HG02759 (cell line): ENCODE data around the gene MTUS2.

Experiments used
- ATAC-seq: cut with Tn5 transposase; IDR thresholded peaks from one replicate; pipeline ENCODE4 v1.9.1; 2021; ENCODE audit warnings: mild to moderate bottlenecking, moderate library complexity; ENCODE audit not compliant: unreplicated experiment

Gene MTUS2

GRCh38 chr13:29515372-29515771, 695.2 kb downstream of the MTUS2 start:
- no peak for ATAC-seq

- no peak for ATAC-seq
Observed at GRCh38 chr13:29516012-29516411, 695.9 kb downstream of the MTUS2 start.

GRCh38 chr13:29516880-29517279, 696.7 kb downstream of the MTUS2 start:
- no peak for ATAC-seq

DNA sequence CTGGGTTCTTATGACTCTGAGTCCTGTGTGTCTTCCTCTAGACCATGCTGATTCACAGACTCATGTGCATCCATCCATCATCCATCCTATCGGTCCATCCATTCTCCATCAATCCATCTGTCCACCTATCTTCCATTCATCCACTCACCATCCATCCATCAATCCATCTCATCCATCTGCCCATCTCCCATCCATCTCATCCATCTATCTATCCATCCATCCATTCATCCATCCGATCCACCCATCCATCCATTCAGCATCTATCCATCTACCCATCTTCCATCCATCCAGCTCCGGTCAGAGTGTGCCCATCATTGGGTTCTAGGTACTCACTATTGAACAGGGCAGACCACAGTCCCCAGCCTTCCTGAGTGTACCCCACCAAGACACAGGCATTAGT, 699.8 kb downstream of the MTUS2 start:
- ATAC-seq: no peak

DNA sequence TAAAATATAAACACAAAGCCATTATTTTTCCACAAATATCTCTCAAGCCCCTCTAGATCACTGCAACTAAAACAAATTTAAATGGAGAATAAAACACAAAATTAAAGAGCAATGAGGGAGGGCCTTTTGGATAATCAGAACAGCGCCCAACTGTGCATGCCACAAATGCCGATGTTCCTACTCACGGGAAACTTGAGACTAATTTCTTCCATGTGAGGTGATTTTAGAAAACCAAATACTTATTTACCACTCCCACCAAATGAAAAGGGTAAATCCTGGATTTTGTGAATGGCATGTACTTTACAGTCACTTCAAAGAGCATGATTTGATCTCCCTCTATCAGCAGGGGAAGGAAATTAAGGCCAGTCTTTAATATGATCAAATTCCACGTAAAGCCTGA, 700.5 kb downstream of the MTUS2 start:
- ATAC-seq: no peak

- no peak for ATAC-seq
Observed at GRCh38 chr13:29521336-29521735, 701.2 kb downstream of the MTUS2 start.

GRCh38 chr13:29522044-29522685, 702.0 kb downstream of the MTUS2 start:
- ATAC-seq: no peak

- no peak for ATAC-seq
Observed at GRCh38 chr13:29523199-29523961, 703.2 kb downstream of the MTUS2 start.

DNA sequence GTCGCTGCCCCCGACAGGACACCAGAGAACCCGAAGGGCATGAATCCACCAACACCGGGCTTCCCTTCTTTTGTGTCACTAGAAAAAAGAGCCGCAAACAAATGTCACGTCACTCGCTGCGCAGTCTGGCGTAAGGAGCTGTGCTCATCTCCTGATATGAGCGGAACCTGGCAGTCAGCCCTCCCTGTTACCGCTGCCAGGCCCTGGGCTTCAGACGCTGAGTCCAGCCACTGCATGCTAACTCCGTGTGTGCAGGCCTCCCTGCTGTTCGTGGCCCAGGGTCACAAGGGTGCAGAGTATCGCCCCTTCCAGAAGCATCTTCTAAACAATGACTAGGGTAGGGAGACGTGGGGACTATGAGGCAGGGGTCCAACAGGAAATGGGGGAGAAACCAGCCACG, 704.0 kb downstream of the MTUS2 start:
- no peak for ATAC-seq

DNA sequence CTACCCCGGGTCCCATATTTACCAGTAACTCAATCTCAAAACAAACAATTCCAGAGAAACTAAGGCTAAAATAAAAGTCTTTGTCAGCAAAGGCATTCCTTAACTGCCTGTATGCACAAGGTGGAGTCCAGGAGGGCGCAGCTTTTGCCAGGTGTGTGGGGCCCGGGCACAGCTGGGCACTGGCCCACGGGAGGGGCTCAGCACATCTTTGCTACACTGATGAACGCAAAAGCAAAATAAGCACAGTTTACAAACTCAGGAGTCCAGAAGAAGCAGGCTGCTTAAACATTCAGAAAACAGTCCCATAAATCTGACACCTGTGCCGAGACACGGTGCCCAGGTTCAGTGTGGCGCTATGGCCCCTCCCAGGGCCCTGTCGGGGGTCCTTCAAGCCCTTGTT, 704.5 kb downstream of the MTUS2 start:
- ATAC-seq: no peak

- no peak for ATAC-seq
Observed at GRCh38 chr13:29525757-29526156, 705.6 kb downstream of the MTUS2 start.

- ATAC-seq: no peak
Observed at GRCh38 chr13:29526741-29527140, 706.6 kb downstream of the MTUS2 start.

- no peak for ATAC-seq
Observed at GRCh38 chr13:29527511-29527910, 707.4 kb downstream of the MTUS2 start.

DNA sequence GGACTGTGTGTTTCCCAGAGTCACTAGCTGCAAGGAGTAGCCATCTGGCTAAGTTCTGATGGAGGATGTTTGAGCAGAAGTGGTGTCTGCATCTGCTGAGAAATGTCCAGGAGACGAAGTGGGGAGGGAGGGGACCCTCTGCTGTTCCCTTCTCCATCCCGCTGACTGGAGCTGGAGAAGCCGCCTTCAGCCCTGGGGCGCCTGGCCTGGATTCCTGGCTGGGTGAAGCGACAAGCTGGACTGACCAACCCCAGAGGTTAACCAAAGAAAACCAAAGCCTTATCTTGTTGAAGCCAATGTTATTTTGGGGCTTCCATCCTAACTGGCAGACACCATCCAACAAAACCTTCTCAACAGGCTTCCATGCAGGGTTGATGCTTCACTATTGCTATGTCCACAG, 707.8 kb downstream of the MTUS2 start:
- no peak for ATAC-seq

DNA sequence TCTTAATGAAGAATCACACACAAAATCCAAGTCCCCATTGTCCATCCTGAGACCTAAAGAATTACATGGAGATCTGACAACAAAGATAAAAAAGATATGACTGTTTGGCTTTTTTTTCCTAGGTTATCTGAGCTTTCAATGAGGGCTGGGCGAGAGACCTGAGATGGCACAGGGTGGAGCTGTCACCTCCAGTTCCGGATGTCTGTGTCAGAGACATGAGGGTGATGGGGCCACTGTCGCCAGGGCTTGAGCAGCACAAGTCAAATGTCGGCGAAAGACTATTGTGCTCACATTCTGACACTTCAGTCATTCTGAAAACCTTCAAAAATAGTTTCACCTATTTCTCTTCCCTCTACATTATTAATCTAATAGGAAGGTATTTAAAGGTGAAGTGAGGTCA, 709.6 kb downstream of the MTUS2 start:
- ATAC-seq: no peak

- ATAC-seq: no peak
Observed at GRCh38 chr13:29530901-29531300, 710.8 kb downstream of the MTUS2 start.

- ATAC-seq: no peak
Observed at GRCh38 chr13:29532116-29532515, 712.0 kb downstream of the MTUS2 start.

- no peak for ATAC-seq
Observed at GRCh38 chr13:29532821-29533220, 712.7 kb downstream of the MTUS2 start.

DNA sequence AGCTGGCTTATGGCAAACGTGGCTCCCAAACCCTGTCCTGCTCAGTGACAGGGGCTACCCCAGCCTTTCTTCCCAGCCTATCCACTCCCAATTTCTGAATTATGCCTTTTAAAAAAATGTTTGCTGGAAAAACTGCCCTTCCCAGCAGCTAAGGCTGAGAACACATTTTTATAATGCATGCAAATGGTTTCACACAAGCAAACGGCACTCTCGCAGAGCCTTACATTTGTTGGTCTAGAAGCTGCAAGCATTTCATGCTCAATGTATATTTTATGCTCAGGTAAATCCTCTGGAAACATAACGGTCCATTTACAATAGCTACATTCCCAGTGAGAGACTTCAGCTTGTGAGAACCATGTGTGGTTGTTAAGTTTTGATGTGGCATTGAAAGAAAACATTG, 713.9 kb downstream of the MTUS2 start:
- no peak for ATAC-seq

DNA sequence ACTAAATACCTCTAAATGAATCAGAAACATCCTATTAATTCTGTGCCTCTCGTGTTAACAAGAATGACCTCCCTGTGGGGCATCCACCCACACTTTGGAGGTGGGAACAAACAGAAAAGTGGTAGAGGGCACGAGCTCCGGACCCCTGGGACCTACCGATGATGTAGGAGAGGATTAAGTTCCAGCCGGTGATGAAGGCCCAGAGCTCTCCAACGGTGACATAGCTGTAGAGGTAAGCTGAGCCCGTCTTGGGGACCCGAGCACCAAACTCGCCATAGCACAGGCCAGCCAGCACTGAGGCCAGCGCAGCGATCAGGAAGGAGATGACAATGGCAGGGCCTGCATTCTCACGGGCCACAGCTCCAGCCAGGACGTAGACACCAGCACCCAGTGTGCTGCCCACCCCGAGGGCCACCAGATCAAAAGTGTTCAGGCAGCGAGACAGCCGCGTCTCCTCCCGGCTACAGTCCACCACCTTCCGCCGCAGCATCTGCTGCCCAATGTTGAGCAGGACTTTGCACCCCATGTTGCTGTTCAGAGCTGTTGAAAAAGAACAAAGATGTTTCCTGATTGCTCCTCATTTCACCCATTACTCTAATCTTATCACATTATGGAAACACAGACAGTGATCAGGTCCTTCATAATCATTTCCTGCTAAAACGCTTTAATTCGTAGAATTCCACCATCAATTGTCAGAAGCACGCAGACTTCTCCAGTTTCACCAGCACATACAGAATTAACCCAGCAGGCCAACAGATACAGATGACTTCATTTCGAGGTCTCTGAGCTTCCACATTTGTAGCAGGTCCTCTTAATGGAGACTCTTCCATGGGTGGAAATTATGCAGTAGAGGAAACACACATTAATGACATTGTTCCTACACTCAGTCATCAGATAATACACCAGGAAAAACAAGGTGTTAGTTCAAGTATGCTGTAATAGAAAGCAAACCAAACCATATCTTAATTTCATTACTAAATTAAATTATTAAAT, 715.8 kb downstream of the MTUS2 start:
- no peak for ATAC-seq

GRCh38 chr13:29536853-29537252, 716.7 kb downstream of the MTUS2 start:
- ATAC-seq: no peak
